HEK293 (cell line): ENCODE results near the gene HOXA4.
A peak's percentile ranks its signal among the peaks of the same experiment; 100 is the strongest.

Experiments
- AEBP2 ChIP-seq: fragments of 450-650 bp; formaldehyde crosslinking; IDR thresholded peaks from 2 replicates; pipeline ENCODE4 v1.5.1; 2016; ENCODE audit warnings: missing biosample characterization, missing genetic modification characterization, borderline replicate concordance
- KLF8 ChIP-seq: fragments of 450-650 bp; formaldehyde crosslinking; IDR thresholded peaks from 2 replicates; pipeline ENCODE4 v1.5.1; 2016; ENCODE audit warnings: missing biosample characterization, missing genetic modification characterization
- SCRT2 ChIP-seq: fragments of 450-650 bp; formaldehyde crosslinking; IDR thresholded peaks from 2 replicates; pipeline ENCODE4 v1.5.1; 2016; ENCODE audit warnings: missing biosample characterization, missing genetic modification characterization
- ZNF23 ChIP-seq: fragments of 450-650 bp; formaldehyde crosslinking; IDR thresholded peaks from 2 replicates; pipeline ENCODE4 v1.5.1; 2016; ENCODE audit warnings: missing biosample characterization, missing genetic modification characterization, borderline replicate concordance
- ZNF280C ChIP-seq: fragments of 450-650 bp; formaldehyde crosslinking; IDR thresholded peaks from 2 replicates; pipeline ENCODE4 v1.5.1; 2016; ENCODE audit warnings: missing biosample characterization, missing genetic modification characterization
- ZNF302 ChIP-seq: fragments of 450-650 bp; formaldehyde crosslinking; IDR thresholded peaks from 2 replicates; pipeline ENCODE4 v1.5.1; 2016; ENCODE audit warnings: missing biosample characterization, missing genetic modification characterization, low read depth
- ZNF366 ChIP-seq: fragments of 450-650 bp; formaldehyde crosslinking; conservative IDR thresholded peaks from 2 replicates; pipeline ENCODE4 v1.5.1; 2016; ENCODE audit warnings: missing biosample characterization, missing genetic modification characterization
- ZNF48 ChIP-seq: fragments of 450-650 bp; formaldehyde crosslinking; IDR thresholded peaks from 2 replicates; pipeline ENCODE4 v1.5.1; 2016; ENCODE audit warnings: missing biosample characterization, missing genetic modification characterization
- ZNF513 ChIP-seq: fragments of 450-650 bp; IDR thresholded peaks from 2 replicates; pipeline ENCODE4 v1.5.1; 2018; ENCODE audit warnings: missing biosample characterization, missing genetic modification characterization
- ZNF530 ChIP-seq: fragments of 450-650 bp; formaldehyde crosslinking; IDR thresholded peaks from 2 replicates; pipeline ENCODE4 v1.5.1; 2016; ENCODE audit warnings: low read depth, missing biosample characterization, missing genetic modification characterization
- ZNF558 ChIP-seq: fragments of 450-650 bp; formaldehyde crosslinking; IDR thresholded peaks from 2 replicates; pipeline ENCODE4 v1.5.1; 2016; ENCODE audit warnings: missing biosample characterization, missing genetic modification characterization
- ZNF585B ChIP-seq: fragments of 450-650 bp; formaldehyde crosslinking; IDR thresholded peaks from 2 replicates; pipeline ENCODE4 v1.5.1; 2016; ENCODE audit warnings: missing biosample characterization, missing genetic modification characterization
- ZNF645 ChIP-seq: fragments of 450-650 bp; formaldehyde crosslinking; IDR thresholded peaks from 2 replicates; pipeline ENCODE4; 2016; ENCODE audit warnings: missing biosample characterization, missing genetic modification characterization
- ZSCAN16 ChIP-seq: fragments of 450-650 bp; formaldehyde crosslinking; IDR thresholded peaks from 2 replicates; pipeline ENCODE4 v1.5.1; 2016; ENCODE audit warnings: missing biosample characterization, missing genetic modification characterization
- TF ChIP-seq, protein P1 (sequence below): fragments of 450-650 bp; formaldehyde crosslinking; IDR thresholded peaks from 2 replicates; pipeline ENCODE4 v1.5.1; 2016; ENCODE audit warnings: missing biosample characterization, missing genetic modification characterization
- TF ChIP-seq, protein P2 (sequence below): fragments of 450-650 bp; formaldehyde crosslinking; IDR thresholded peaks from 2 replicates; pipeline ENCODE4 v1.5.1; 2017; ENCODE audit warnings: missing biosample characterization, missing genetic modification characterization
- TF ChIP-seq, protein P3 (sequence below): IDR thresholded peaks from 2 replicates; pipeline ENCODE4 v1.6.1; 2011; ENCODE audit warnings: mild to moderate bottlenecking, low read depth, low read length, borderline replicate concordance
- TF ChIP-seq, protein P4 (sequence below): fragments of 450-650 bp; formaldehyde crosslinking; IDR thresholded peaks from 2 replicates; pipeline ENCODE4 v1.5.1; 2017; ENCODE audit warnings: missing biosample characterization, missing genetic modification characterization

HOXA4 gene

DNA sequence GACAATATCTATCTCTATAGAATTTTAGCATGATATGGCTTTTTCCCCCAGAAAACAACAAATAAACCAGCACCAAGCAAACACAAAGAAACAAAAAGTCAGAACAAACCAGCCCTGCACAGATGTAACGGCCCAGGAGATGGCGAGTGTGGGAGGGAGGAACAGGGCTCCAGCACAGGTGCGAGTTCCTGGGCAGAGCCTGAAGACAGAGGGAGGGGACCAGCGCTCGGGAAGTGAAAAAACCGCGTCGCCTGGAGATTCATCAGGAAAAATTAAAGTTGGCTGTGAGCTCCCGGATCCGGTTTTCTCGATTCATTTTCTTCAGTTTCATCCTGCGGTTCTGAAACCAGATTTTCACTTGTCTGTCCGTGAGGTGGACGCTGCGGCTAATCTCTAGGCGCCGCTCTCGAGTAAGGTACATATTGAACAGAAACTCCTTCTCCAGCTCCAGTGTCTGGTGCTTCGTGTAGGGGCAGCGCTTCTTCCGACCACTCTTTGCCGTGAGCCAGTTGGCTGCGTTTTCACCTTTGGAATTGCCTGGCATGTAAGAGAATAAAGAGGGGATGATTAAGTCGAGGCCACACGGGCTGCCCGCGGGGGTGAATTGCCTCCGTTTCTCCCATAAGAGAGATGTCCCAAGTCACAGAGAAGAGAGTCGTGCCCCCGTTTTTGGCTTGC is 41.2 kb upstream of the HOXA4 start (continued):
- TF ChIP-seq, protein P1, sequence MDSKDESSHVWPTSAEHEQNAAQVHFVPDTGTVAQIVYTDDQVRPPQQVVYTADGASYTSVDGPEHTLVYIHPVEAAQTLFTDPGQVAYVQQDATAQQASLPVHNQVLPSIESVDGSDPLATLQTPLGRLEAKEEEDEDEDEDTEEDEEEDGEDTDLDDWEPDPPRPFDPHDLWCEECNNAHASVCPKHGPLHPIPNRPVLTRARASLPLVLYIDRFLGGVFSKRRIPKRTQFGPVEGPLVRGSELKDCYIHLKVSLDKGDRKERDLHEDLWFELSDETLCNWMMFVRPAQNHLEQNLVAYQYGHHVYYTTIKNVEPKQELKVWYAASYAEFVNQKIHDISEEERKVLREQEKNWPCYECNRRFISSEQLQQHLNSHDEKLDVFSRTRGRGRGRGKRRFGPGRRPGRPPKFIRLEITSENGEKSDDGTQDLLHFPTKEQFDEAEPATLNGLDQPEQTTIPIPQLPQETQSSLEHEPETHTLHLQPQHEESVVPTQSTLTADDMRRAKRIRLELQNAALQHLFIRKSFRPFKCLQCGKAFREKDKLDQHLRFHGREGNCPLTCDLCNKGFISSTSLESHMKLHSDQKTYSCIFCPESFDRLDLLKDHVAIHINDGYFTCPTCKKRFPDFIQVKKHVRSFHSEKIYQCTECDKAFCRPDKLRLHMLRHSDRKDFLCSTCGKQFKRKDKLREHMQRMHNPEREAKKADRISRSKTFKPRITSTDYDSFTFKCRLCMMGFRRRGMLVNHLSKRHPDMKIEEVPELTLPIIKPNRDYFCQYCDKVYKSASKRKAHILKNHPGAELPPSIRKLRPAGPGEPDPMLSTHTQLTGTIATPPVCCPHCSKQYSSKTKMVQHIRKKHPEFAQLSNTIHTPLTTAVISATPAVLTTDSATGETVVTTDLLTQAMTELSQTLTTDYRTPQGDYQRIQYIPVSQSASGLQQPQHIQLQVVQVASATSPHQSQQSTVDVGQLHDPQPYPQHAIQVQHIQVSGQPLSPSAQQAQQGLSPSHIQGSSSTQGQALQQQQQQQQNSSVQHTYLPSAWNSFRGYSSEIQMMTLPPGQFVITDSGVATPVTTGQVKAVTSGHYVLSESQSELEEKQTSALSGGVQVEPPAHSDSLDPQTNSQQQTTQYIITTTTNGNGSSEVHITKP (tag by site-specific recombination), result peak; percentile 93
- TF ChIP-seq ZNF530 (tag by site-specific recombination) (no peak), ZNF585B (tag by site-specific recombination) (no peak), ZNF558 (tag by site-specific recombination) (no peak), ZNF302 (no peak), ZNF280C (no peak), ZNF48 (tag by site-specific recombination) (no peak), KLF8 (no peak), ZNF23 (tag by site-specific recombination) (no peak), ZNF645 (tag by site-specific recombination) (no peak), ZSCAN16 (tag by site-specific recombination) (no peak), SCRT2 (tag by site-specific recombination) (no peak), ZNF513 (tag by site-specific recombination) (no peak), AEBP2 (no peak), ZNF366 (peak; percentile 39; the same call in 1 of the 2 replicates)
- TF ChIP-seq, protein P2, sequence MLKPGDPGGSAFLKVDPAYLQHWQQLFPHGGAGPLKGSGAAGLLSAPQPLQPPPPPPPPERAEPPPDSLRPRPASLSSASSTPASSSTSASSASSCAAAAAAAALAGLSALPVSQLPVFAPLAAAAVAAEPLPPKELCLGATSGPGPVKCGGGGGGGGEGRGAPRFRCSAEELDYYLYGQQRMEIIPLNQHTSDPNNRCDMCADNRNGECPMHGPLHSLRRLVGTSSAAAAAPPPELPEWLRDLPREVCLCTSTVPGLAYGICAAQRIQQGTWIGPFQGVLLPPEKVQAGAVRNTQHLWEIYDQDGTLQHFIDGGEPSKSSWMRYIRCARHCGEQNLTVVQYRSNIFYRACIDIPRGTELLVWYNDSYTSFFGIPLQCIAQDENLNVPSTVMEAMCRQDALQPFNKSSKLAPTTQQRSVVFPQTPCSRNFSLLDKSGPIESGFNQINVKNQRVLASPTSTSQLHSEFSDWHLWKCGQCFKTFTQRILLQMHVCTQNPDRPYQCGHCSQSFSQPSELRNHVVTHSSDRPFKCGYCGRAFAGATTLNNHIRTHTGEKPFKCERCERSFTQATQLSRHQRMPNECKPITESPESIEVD, result no peak
- TF ChIP-seq, protein P3, sequence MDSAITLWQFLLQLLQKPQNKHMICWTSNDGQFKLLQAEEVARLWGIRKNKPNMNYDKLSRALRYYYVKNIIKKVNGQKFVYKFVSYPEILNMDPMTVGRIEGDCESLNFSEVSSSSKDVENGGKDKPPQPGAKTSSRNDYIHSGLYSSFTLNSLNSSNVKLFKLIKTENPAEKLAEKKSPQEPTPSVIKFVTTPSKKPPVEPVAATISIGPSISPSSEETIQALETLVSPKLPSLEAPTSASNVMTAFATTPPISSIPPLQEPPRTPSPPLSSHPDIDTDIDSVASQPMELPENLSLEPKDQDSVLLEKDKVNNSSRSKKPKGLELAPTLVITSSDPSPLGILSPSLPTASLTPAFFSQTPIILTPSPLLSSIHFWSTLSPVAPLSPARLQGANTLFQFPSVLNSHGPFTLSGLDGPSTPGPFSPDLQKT, result no peak
- TF ChIP-seq, protein P4, sequence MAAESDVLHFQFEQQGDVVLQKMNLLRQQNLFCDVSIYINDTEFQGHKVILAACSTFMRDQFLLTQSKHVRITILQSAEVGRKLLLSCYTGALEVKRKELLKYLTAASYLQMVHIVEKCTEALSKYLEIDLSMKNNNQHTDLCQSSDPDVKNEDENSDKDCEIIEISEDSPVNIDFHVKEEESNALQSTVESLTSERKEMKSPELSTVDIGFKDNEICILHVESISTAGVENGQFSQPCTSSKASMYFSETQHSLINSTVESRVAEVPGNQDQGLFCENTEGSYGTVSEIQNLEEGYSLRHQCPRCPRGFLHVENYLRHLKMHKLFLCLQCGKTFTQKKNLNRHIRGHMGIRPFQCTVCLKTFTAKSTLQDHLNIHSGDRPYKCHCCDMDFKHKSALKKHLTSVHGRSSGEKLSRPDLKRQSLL (tag by site-specific recombination), result 0 out of 2 replicates have a peak, but pooled peaks have one; percentile 6
